HUDEP-2 (cell line): ENCODE data around the gene DBT.
"Not testable (repeated sequence)": the region's sequence is repeated elsewhere in the genome, so short reads cannot be mapped to it uniquely, and the experiment has no call there.

Experiments used
- DNase-seq, 76 experiments: peaks; one replicate each; lab custom pipeline; 2025; ENCODE audit not compliant: unreplicated experiment in 76 of 76; lab: John Stamatoyannopoulos, UW

DBT gene

DNA sequence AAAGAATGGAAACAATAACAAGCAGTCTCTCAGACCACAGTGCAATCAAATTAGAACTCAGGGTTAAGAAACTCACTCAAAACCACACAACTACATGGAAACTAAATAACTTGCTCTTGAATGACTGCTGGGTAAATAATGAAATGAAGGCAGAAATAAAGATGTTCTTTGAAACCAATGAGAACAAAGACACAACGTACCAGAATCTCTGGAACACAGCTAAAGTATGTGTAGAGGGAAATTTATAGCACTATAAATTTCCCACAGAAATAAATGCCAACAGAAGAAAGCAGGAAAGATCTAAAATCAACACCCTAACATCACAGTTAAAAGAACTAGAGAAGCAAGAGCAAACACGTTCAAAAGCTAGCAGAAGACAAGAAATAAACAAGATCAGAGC is 46.9 kb downstream of the DBT start:
- DNase-seq: not testable (repeated sequence)

DNA sequence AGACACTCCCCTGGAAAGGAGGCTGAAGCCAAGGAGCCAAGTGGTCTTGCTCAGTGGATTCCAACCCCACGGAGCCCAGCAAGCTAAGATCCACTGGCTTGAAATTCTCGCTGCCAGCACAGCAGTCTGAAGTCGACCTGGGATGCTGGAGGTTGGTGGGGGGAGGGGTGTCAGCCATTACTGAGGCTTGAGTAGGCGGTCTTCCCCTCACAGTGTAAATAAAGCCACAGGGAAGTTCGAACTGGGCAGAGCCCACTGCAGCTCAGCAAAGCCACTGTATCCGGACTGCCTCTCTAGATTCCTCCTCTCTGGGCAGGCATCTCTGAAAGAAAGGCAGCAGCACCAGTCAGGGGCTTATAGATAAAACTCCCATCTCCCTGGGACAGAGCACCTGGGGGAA is 49.6 kb downstream of the DBT start:
- not testable (repeated sequence) for DNase-seq

DNA sequence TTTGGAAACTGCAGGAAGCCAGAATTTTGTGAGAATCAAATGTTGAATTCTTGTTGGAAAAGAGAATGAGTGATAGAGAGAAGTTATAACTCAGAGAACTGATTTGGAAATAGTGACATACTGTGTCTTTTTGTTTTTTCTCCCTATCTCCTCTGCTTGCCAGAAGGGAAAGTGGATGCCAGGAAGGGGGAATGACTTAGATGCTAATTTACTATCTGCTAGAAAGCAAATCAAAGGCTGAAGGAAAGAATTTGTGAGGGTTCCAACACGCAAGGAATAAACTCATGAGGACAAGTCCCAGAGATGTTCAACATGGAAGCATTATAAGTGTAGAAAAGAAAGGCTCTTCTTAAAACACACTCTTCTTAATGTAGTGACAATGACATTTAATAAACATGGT is 51.0 kb downstream of the DBT start:
- no peak for DNase-seq

DNA sequence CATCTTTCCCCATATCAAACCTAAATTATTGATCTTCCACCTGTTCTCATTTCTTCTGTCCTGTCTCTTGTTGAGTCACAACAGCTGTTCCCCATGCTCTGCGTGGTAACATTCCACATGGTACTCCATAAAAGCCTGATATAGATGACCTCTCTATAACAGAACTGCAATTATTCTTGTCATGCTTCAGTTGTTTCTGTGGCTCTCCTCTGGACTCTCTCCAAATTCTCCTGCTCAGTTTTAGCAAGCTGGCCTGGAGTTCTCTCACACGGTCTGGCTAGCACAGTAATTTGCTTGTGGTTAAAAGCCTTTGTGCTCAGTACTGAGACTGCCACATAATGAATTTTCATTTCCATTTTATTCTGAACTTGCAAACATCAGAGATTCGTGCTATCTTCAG is 61.0 kb downstream of the DBT start:
- DNase-seq: no peak

DNA sequence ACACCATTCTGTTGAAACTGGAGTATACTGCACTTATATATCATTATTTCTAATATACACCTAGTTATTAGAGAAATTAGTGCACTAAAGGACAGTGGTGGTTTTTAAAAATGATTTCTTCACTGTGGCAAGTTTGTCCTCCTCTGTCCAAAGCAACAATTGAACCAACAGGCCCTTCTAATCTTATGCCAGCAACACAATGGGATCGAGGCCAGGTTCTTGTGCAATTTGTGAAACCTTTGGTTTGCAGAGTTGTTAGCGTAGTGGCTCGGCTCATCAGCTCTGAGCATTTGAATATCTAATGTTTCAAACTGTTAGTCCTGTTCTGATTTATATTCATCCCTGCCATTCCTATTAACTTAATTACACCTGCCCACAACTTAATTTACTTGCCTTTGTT is 61.7 kb downstream of the DBT start:
- DNase-seq: no peak

DNA sequence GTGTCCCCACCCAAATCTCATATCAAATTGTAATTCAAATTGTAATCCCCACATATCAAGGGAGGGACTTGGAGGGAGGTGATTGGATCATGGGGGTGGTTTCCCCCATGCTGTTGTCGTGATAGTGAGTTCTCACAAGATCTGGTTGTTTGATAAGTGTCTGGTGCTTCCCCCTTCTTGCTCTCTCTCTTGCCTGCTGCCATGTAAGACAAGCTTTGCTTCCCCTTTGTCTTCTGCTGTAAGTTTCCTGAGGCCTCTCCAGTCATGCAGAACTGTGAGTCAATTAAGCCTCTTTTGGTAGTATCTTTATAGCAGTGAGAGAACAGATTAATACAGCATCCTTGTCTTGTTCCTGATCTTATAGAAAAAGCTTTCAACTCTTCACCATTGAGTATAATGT is 65.1 kb downstream of the DBT start:
- DNase-seq: peak in 41 of 76 experiments; percentile 1 to 71 (median 17)

DNA sequence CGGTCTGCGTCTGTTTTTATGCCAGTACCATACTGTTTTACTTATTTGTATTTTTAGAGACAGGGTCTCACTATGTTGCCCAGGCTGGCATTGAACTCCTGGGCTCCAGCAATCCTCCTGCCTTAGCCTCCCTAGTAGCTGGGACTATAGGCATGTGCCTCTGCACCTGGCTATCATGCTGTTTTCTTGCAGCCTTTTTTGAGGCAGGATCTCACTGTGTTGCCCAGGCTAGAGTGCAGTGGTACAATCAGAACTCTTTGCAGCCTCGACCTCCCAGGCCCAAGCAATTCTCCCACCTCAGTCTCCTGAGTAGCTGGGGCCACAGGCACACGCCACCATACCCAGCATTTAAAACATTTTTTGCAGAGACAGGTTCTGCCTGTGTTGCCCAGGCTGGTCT is 66.3 kb downstream of the DBT start:
- no peak for DNase-seq

DNA sequence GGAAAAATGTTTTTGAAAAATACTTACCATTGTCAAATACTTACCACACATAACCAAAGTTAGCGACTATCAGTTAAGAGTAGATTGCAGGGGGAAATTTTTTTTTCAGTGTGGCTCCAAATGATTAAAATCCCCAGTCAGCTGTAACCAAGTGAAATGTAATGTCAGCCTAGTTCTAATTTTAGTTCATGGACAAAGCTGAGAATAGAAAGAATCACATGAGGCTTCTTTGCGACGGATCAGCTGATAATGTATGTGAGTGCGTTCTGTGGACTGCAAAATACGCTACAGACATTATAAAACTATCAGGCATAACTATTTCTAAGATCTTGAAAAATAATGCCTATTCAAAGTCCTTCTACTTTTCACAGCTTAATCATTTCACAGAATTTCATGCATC is 71.5 kb downstream of the DBT start, which contains the start of gene LRRC39:
TSS of gene LRRC39 (minus strand) at position 166 of the 400 bp plus-strand sequence. CDS start 9,740 bp downstream, outside the sequence.
- DNase-seq: no peak

DNA sequence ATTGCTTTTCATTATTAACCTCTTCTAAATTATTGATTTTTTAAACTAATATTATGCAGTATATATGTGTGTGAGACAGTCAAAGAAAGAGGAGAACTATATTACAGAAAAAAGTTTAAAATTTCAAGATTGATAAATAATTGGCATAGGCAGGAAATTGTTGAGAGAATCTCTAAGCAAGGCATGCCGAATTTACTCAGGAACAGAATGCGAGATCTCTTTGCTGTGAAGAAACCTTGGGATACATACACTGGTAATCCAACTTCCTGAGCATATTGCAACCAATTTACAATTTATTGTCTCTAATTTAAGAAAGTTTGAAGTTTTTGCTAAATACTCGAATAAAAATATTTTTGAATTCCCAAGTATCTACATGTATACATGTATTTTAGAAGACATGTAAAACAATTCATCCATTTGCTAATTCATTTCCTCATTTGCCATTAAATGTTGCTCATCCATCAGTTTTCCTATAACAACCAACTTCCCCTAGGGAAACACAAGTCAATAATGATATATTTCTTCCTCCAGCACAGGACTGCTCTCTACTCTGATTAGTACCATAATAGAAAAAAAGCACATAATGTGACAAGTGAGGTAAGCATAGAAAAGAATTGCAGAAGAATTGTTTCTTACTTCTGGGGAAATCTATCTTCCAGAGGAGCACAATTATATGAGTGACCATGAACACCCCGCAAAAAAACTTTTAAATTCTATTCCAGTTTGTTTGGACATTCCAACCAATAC is 72.2 kb downstream of the DBT start:
- DNase-seq: no peak

DNA sequence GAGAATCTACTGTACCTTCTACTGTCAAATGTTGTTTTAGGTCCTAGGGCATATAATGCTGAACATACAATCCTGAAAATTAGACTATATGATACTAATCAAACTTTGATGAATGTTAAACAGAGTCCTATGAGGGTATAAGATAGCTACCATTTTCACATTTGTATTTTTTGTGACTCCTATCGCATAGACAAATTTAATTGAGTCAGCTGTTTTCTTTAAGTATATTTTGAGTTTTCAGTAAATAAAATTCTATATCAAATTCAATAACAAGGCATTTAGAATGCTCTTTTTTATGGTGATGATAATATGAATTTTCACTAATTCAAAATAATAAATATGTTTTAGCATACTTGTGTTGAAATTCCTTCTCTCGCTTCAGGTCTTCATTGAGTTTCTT is 81.6 kb downstream of the DBT start:
- DNase-seq: no peak

DNA sequence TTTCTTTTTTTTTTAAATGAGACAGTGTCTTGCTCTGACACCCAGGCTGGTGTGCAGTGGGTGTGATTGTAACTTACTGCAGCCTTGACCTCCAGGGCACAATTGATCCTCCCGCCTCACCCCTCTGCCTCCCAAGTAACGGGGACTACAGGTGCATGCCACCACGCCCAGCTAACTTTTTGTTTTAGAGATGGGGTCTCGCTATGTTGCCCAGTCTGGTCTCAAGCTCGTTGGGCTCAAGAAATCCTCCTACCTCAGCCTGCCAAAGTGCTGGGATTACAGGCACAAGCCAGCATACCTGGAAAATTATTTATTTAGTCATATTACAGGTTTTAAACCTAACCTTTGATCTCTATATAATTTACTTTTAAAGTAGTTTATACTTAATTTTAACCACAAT is 84.9 kb downstream of the DBT start:
- DNase-seq: no peak

DNA sequence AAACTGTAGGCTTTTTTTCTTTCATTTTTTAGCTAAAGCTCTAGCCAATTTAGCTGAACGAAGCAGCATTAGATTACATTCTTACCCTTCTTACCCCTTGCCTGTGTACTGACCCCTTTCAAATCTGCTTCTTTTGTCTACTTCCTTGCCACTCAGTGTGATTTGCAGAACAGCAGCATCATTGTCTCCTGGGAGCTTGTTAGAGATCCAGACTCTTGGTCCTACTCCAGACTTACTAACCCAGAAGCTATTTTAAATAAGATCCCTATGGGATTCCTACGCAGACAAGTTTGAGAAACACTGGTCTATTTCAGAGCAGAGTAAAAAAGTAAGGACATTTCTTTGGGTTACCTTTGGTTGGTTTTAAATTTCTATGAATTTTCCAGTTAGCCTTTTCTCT is 85.4 kb downstream of the DBT start:
- DNase-seq: no peak

DNA sequence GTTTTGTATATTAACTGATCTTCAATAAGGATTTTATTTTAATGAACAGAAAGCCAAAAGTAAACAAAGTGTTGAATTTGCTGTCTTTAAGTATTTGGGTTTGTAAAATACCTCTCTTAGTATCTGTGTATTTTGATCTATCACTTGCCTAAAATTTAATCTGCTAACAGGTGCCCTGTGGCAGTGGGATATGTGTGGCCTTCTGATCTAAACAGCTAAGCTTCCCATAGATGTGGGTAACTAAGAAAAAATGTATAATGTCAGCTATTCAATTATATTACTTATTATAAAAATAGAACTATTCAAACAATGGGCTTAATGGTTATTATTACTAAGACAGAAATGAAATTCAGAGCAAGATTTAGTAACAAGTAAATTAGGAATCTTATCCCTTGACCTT is 86.8 kb downstream of the DBT start:
- no peak for DNase-seq

DNA sequence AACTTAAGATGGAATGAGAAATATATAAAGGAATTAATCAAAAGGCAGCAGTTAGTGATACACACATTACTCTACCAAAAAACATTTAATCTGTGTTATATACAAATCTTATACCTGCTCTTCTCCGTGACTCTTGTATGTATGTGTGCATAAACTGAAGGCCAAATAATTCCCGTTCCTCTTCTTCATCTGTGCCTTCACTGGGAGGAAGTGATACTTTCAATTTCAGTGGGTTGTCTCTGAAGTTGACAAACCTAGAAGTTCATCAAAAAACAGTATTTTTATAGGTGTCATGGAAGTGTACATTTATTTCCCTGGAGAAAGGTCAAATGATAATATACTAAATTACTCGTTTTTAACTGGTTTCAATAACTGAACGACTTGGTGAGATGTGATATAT is 97.4 kb downstream of the DBT start:
- DNase-seq: no peak

DNA sequence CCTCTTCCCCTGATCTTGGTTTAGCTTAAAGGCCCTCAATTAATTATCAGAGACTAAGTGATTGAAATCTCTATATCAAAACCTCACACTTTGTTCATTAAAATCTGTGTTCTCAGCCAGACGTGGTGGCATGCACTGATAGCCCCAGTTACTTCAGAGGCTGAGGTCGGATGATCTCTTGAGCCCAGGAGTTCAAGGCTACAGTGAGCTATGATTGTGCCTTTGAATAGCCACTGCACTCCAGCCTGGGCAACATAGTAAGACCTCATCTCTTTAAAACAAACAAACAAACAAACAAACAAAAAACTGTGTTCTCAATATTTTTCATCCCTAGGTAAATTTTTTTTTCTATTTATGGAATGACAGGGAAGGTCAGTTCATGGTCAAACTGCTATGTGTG is 98.0 kb downstream of the DBT start:
- no peak for DNase-seq

DNA sequence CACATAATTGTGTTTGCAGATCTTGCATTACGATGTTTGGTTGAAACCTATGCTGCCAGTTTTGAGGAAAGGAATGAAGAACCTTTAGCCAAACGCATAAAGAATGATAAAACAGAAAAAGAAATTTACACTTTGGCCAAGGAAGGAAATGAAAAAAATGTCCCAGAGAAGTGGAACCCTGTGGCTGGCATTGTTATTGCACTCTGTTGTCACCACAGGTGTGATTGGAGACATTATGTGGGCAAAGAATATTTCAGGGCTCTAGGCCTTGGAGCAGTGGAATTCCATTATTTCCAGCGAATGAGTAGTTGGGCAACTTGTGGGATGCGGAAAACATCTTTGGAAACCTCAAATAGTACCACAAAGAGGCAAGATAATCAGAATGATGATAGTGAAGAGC is 101.8 kb downstream of the DBT start:
- no peak for DNase-seq

DNA sequence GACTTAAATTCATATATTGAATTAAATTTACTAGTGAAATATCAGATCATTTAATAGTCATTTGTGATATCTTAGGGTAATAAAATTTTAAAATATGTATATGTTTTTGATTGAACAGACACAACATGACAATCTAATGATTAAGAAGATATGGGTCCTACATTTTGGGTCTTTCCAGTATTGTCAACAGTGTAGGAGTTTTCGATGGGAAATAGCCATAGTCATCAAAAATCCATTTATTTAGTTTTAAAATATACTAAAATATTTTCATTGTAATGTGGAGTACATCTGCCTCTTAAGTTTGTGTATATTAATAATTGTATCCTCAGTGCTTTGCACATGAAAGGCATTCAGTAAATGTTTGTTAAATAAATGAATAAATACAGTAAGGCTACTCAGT is 102.7 kb downstream of the DBT start:
- DNase-seq: no peak

DNA sequence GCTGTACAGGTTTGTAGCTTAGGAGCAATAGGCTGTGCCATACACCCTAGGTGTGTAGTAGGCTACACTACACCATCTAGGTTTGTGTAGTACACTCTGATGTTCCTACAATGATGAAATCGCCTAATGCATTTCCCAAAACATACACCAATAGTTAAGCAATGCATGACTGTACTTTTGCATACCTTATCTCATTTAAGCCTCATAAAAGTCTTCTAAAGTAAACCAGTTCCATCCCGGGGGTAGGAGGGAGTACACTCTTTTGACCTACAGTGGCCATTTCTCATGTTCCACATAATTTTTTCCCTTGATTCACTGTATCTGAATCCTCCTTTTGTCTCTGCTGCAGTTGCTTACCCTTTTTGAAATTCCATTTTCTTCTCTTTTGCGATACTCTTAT is 104.5 kb downstream of the DBT start:
- no peak for DNase-seq

DNA sequence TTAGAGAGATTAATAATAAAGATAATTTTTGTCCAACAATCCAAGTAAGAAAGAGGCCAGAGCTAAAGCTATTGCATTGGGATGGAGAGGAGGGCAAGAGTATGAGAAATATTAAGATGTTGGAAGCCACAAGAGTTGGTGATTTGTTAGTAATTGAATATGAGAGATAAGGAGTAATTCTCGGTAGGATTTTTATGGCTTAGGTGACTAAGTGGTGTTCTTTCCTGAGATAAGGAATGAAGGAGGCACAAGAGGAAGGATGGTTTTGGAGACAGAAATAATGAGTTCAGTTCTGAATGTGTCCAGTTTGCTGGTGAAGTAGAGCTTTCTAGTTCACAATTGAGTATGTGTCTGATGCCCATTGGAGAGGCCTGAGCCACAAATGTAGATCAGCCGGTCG is 107.3 kb downstream of the DBT start:
- DNase-seq: no peak

DNA sequence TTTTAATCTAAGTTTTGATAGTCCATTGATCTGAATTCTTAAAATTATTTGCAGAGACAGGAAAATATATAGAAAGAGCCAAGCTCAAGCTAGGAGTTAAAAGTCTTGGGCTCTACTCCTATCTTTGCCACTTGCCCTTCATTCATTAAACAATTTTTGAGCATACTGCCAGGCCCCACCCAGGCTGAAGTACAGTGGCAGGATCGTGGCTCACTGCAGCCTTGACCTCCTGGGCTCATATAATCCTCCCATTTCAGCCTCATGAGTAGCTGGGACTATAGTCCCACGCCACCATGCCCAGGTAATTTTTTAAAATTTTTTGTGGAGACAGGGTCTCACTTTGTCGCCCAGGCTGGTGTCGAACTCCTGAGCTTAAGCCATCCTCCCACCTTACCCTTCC is 108.4 kb downstream of the DBT start:
- no peak for DNase-seq

DNA sequence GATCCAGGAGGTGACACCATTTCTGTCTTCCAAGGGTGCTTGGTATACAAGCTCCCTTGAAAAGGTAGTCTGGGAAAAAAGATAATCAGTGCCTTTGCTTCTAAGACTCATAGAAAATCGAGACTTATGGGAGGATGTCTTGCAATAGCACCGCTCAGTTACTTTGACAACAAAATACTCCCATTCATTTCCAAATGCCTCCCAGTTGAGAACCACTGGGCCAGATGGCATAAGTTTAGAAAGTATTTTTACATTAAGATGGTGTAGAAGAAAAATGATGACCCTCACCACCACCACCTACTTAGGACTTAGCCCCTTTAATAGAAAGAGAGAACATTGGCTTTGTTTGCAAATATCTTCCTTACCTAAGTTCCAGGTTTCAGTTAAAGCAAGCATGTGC is 112.0 kb downstream of the DBT start:
- DNase-seq: no peak
